Common myeloid progenitor, CD34-positive (primary cell): ENCODE data around the gene KTI12.

Experiments
- CTCF ChIA-PET: fragments of 350-600 bp; sonication (Branson Sonifier 250); formaldehyde crosslinking; loops from one replicate; lab custom pipeline; 2021; ENCODE audit warnings: antibody characterized with exemption; lab: Charles Lee
- POLR2A ChIA-PET: fragments of 350-600 bp; sonication (Branson Sonifier 250); formaldehyde crosslinking; loops from one replicate; lab custom pipeline; 2021; ENCODE audit warnings: antibody characterized with exemption; lab: Charles Lee
- DNase-seq, 3 donors: peaks; one replicate each; pipeline versions ENCODE4 v3.0.0 to v3.0.0-alpha.2; 2013
- H3K27ac ChIP-seq, 2 experiments: 1 replicate in 1 of 2; 2 replicates in 1 of 2; pipeline ENCODE4 v1.7.0; 2013; ENCODE audit warnings: inconsistent platforms in 2 of 2, low read length in 2 of 2, mild to moderate bottlenecking in 2 of 2, low read depth in 1 of 2, moderate library complexity in 1 of 2; ENCODE audit not compliant: severe bottlenecking in 2 of 2, insufficient read depth in 1 of 2, poor library complexity in 1 of 2
- H3K27me3 ChIP-seq, 5 experiments: replicated peaks in 2 of 5; 1 replicate in 3 of 5; 2 replicates in 2 of 5; pipeline versions ENCODE4 v1.6.1 to v1.7.0; 2013; ENCODE audit warnings: low read length in 4 of 5, mild to moderate bottlenecking in 2 of 5, moderate library complexity in 2 of 5, inconsistent platforms in 1 of 5; ENCODE audit not compliant: insufficient read depth in 5 of 5, control insufficient read depth in 4 of 5
- H3K36me3 ChIP-seq, 4 experiments: 1 replicate in 2 of 4; 2 replicates in 2 of 4; pipeline versions ENCODE4 v1.6.1 to v1.7.0; 2013; ENCODE audit warnings: low read length in 3 of 4, control low read depth in 1 of 4, mild to moderate bottlenecking in 1 of 4; ENCODE audit not compliant: control insufficient read depth in 4 of 4, insufficient read depth in 4 of 4
- H3K4me1 ChIP-seq, 4 experiments: 1 replicate in 3 of 4; 2 replicates in 1 of 4; pipeline versions ENCODE4 v1.6.1 to v1.7.1; 2013; ENCODE audit warnings: low read length in 3 of 4, mild to moderate bottlenecking in 3 of 4, control low read depth in 1 of 4, inconsistent platforms in 1 of 4, moderate library complexity in 1 of 4; ENCODE audit not compliant: control insufficient read depth in 4 of 4, insufficient read depth in 4 of 4; ENCODE audit errors: control extremely low read depth in 1 of 4
- H3K4me3 ChIP-seq, 7 experiments: 1 replicate in 4 of 7; 2 replicates in 3 of 7; pipeline versions ENCODE4 v1.5.1 to v1.7.0; 2013; ENCODE audit warnings: mild to moderate bottlenecking in 7 of 7, low read length in 6 of 7, moderate library complexity in 6 of 7, inconsistent platforms in 2 of 7, low read depth in 2 of 7, control low read depth in 1 of 7; ENCODE audit not compliant: insufficient read depth in 4 of 7, control insufficient read depth in 1 of 7; ENCODE audit errors: extremely low read depth in 1 of 7
- H3K9me3 ChIP-seq, 5 experiments: 1 replicate in 4 of 5; 2 replicates in 1 of 5; pipeline versions ENCODE4 v1.6.1 to v1.7.1; 2013; ENCODE audit warnings: low read length in 4 of 5, mild to moderate bottlenecking in 2 of 5, inconsistent platforms in 1 of 5, low read depth in 1 of 5, moderate library complexity in 1 of 5; ENCODE audit not compliant: control insufficient read depth in 4 of 5, insufficient read depth in 2 of 5; ENCODE audit errors: control extremely low read depth in 1 of 5
- WGBS: methylation state at CpG from one replicate; pipeline ENCODE4 v1.1.5; 2013; ENCODE audit not compliant: insufficient coverage; 5-methylcytosine and 5-hydroxymethylcytosine counted together

KTI12 gene

GRCh38 chr1:51997974-51998382, 35.6 kb downstream of the KTI12 start:
- DNase-seq, result no peak
- 75% methylated on average over 5 of the region's 5 CpGs for WGBS
- Histone ChIP-seq H3K4me3 (no peak overlapping the region), H3K27me3 (peaks cover 4 to 18% (median 12%) of the 10 kb centered on the region in 5 experiments), H3K9me3 (no peaks in the 10 kb centered on the region), H3K27ac (no peak overlapping the region), H3K4me1 (no peaks in the 10 kb centered on the region), H3K36me3 (no peaks in the 10 kb centered on the region)
- POLR2A ChIA-PET, result no interaction called here
- CTCF ChIA-PET, result interaction anchor here (1.4 to 7.4 kb wide), 3 partner anchors 8 to 99 kb away, joined by 3 to 60 read pairs (median 4); no protein-coding TSS in a partner anchor

DNA sequence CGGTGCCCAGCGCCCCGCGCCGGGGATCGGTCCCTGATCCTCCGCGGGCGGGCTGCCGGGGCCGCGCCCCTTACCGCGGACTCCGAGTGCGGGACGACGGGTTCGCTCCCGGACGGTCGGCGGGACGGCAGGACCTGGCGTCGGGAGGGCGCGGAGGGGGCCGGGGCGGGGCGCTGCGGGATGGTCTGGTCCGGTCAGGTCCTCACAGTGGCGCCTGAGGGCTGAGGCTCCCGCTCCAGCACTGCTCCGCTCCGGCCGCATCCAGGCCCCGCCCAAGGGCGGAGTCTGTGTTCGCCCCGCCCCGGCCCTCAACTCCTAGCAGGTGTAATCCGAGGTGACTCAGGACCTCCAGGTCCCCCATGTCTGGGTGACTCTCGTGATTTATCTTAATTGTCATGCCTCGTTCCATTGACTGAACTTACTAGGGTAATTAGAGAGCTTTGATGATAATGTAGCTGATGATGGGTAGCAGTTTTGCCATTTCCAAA, 43.1 kb downstream of the KTI12 start, which contains the start of gene RAB3B:
Gene RAB3B (minus strand): TSS at position 223 of the 488 bp plus-strand sequence. CDS start 13,583 bp downstream, outside the sequence.
- CTCF ChIA-PET, result interaction anchor here (1.0 to 1.5 kb wide), 2 partner anchors 9 to 94 kb away, joined by 3 read pairs; no protein-coding TSS in a partner anchor
- H3K36me3 ChIP-seq, result no peaks in the 10 kb centered on the region
- H3K9me3 ChIP-seq, result no peaks in the 10 kb centered on the region
- H3K27ac ChIP-seq, result no peak within 1 kb of the TSS
- DNase-seq, result peak; percentile 42 to 68 (median 60)
- H3K4me3 ChIP-seq, result peak within 1 kb of the TSS; percentile 25 to 73 (median 56)
- peaks cover 2 to 5% (median 3%) of the 10 kb centered on the region in 4 experiments for H3K4me1 ChIP-seq
- POLR2A ChIA-PET, result no interaction called here
- peaks cover 2 to 49% (median 19%) of the 10 kb centered on the region in 5 experiments for H3K27me3 ChIP-seq
- WGBS, result under 1% methylated on average over 44 of the region's 46 CpGs

GRCh38 chr1:51989582-51990477, 43.8 kb downstream of the KTI12 start:
- Histone ChIP-seq H3K4me1 (peaks cover 2 to 5% (median 3%) of the 10 kb centered on the region in 4 experiments), H3K36me3 (no peaks in the 10 kb centered on the region), H3K27ac (no peak overlapping the region), H3K4me3 (peak overlapping the region; percentile 25 to 73 (median 56)), H3K9me3 (no peaks in the 10 kb centered on the region), H3K27me3 (peaks cover 2 to 47% (median 19%) of the 10 kb centered on the region in 5 experiments)
- no peak for DNase-seq
- ChIA-PET POLR2A (no interaction called here), CTCF (interaction anchor here (1.2 kb wide), 1 partner anchor 9 kb away, joined by 3 read pairs; no protein-coding TSS in a partner anchor)
- WGBS, result 31% methylated on average over 23 of the region's 47 CpGs

- H3K27me3 ChIP-seq, result peaks cover 2 to 40% (median 15%) of the 10 kb centered on the region in 5 experiments
- no peaks in the 10 kb centered on the region for H3K9me3 ChIP-seq
- no peak overlapping the region for H3K27ac ChIP-seq
- CTCF ChIA-PET, result interaction anchor here (1.0 kb wide), 1 partner anchor 10 kb away, joined by 4 read pairs; no protein-coding TSS in a partner anchor
- DNase-seq, result no peak
- no peaks in the 10 kb centered on the region for H3K36me3 ChIP-seq
- POLR2A ChIA-PET, result no interaction called here
- no peak overlapping the region for H3K4me3 ChIP-seq
- H3K4me1 ChIP-seq, result peaks cover 2 to 5% (median 3%) of the 10 kb centered on the region in 4 experiments
Observed at GRCh38 chr1:51988254-51988653, 45.4 kb downstream of the KTI12 start.

GRCh38 chr1:51986718-51987117, 46.9 kb downstream of the KTI12 start:
- ChIA-PET CTCF (no interaction called here), POLR2A (interaction anchor here (0.5 kb wide), 1 partner anchor 307 kb away, joined by 3 read pairs; no protein-coding TSS in a partner anchor)
- Histone ChIP-seq H3K27ac (no peak overlapping the region), H3K36me3 (no peaks in the 10 kb centered on the region), H3K4me3 (no peak overlapping the region), H3K4me1 (peaks cover 2 to 5% (median 3%) of the 10 kb centered on the region in 4 experiments), H3K27me3 (peaks cover 2 to 25% (median 10%) of the 10 kb centered on the region in 5 experiments), H3K9me3 (no peaks in the 10 kb centered on the region)
- DNase-seq, result no peak
- WGBS, result 97% methylated on average over 4 of the region's 4 CpGs

- H3K27me3 ChIP-seq, result peaks cover 0 to 6% (median 1%) of the 10 kb centered on the region in 5 experiments
- H3K4me3 ChIP-seq, result no peak overlapping the region
- CTCF ChIA-PET, result no interaction called here
- no peak overlapping the region for H3K27ac ChIP-seq
- POLR2A ChIA-PET, result no interaction called here
- DNase-seq, result no peak
- H3K4me1 ChIP-seq, result no peaks in the 10 kb centered on the region
- WGBS, result 89% methylated on average over 1 of the region's 3 CpGs
- no peaks in the 10 kb centered on the region for H3K9me3 ChIP-seq
- H3K36me3 ChIP-seq, result no peaks in the 10 kb centered on the region
Observed at GRCh38 chr1:51982161-51982560, 51.4 kb downstream of the KTI12 start.
